Lower lobe of right lung (tissue), 2 donors: ENCODE results near the gene CPT1A. TPM values are rescaled to one million over a fixed set of nuclear protein-coding genes. Genes with fewer than 3 reads are reported as not detected.

Experiments
- ATAC-seq, 2 donors: fragments of 200-7000 bp; cut with Tn5 transposase; one replicate each; pipeline ENCODE4 v1.9.1; 2020 to 2022; ENCODE audit warnings: mild to moderate bottlenecking in 2 of 2, moderate library complexity in 2 of 2
- DNase-seq: peaks from one replicate; pipeline ENCODE4 v3.0.0-alpha.2; 2020
- H3K27ac ChIP-seq: fragments of 200-600 bp; one replicate; pipeline ENCODE4 v1.8.0; 2022
- H3K27me3 ChIP-seq: fragments of 200-600 bp; one replicate; pipeline ENCODE4 v1.8.0; 2022; ENCODE audit warnings: low read depth
- H3K36me3 ChIP-seq: fragments of 200-600 bp; one replicate; pipeline ENCODE4 v1.8.0; 2022; ENCODE audit warnings: mild to moderate bottlenecking
- H3K4me1 ChIP-seq: fragments of 200-600 bp; one replicate; pipeline ENCODE4 v1.8.0; 2022
- H3K4me3 ChIP-seq: fragments of 200-600 bp; one replicate; pipeline ENCODE4 v1.8.0; 2022; ENCODE audit warnings: mild to moderate bottlenecking
- H3K9me3 ChIP-seq: fragments of 200-600 bp; one replicate; pipeline ENCODE4 v1.8.0; 2022
- CTCF ChIP-seq: fragments of 200-600 bp; IDR thresholded peaks from one replicate; pipeline ENCODE4 v1.8.0; 2022; ENCODE audit warnings: antibody characterized with exemption, mild to moderate bottlenecking
- intact Hi-C: fragments of 100-400 bp; cut with DNase I; formaldehyde crosslinking; loops from one replicate; pipeline ENCODE4 v1.11.0; 2022
- total RNA-seq: library from RNA; stranded (reverse); fragmentation: NEBNext Ultra II Directional; extraction: Animal tissue kit (Norgen Biotek cat#: 25700); gene quantifications from one replicate; pipeline ENCODE4 v1.2.1, GENCODE V29; 2021
- donor health status: DM: no; HTN: yes; CAD: no; lungs with severe emphysema.

The CPT1A gene
- total RNA-seq, 1 donor from 2014 or later, result 88.4 TPM

GRCh38 chr11:68828155-68828931 lies 13.4 kb downstream of the CPT1A start:
- ATAC-seq (peak; percentile 63 to 80), DNase-seq (peak; percentile 76)
- Histone ChIP-seq H3K27me3 (no peaks in the 10 kb centered on the region), H3K27ac (peak overlapping the region; percentile 67), H3K4me3 (no peak overlapping the region), H3K4me1 (peaks cover 72% of the 10 kb centered on the region), H3K36me3 (peaks cover 22% of the 10 kb centered on the region), H3K9me3 (no peaks in the 10 kb centered on the region)
- no peak for TF ChIP-seq CTCF
- intact Hi-C loops, result no loop called here

- Histone ChIP-seq H3K36me3 (peaks cover 20% of the 10 kb centered on the region), H3K27me3 (no peaks in the 10 kb centered on the region), H3K4me3 (no peak overlapping the region), H3K27ac (no peak overlapping the region), H3K4me1 (peaks cover 66% of the 10 kb centered on the region), H3K9me3 (no peaks in the 10 kb centered on the region)
- intact Hi-C loops, result no loop called here
- ATAC-seq (peak in 1 of 2 donors; percentile 40), DNase-seq (no peak)
- TF ChIP-seq CTCF, result no peak
Measured at GRCh38 chr11:68827733-68828132, 14.0 kb downstream of the CPT1A start.

- intact Hi-C loops, result no loop called here
- ATAC-seq, result no peak
- H3K27ac ChIP-seq, result no peak overlapping the region
- no peaks in the 10 kb centered on the region for H3K9me3 ChIP-seq
- H3K4me3 ChIP-seq, result no peak overlapping the region
- DNase-seq, result no peak
- TF ChIP-seq CTCF, result no peak
- peaks cover 18% of the 10 kb centered on the region for H3K36me3 ChIP-seq
- H3K27me3 ChIP-seq, result no peaks in the 10 kb centered on the region
- peaks cover 56% of the 10 kb centered on the region for H3K4me1 ChIP-seq
Measured at GRCh38 chr11:68826726-68827125, 15.0 kb downstream of the CPT1A start.

GRCh38 chr11:68825571-68825970 lies 16.1 kb downstream of the CPT1A start:
- TF ChIP-seq CTCF, result peak; percentile 33
- no peaks in the 10 kb centered on the region for H3K9me3 ChIP-seq
- ATAC-seq, result peak; percentile 74 to 82
- H3K36me3 ChIP-seq, result peaks cover 17% of the 10 kb centered on the region
- intact Hi-C loops, result no loop called here
- DNase-seq, result no peak
- H3K4me3 ChIP-seq, result no peak overlapping the region
- no peak overlapping the region for H3K27ac ChIP-seq
- no peaks in the 10 kb centered on the region for H3K27me3 ChIP-seq
- H3K4me1 ChIP-seq, result peaks cover 44% of the 10 kb centered on the region

- no peak for TF ChIP-seq CTCF
- no peaks in the 10 kb centered on the region for H3K9me3 ChIP-seq
- peaks cover 4% of the 10 kb centered on the region for H3K36me3 ChIP-seq
- no peaks in the 10 kb centered on the region for H3K27me3 ChIP-seq
- no peak for DNase-seq
- intact Hi-C loops, result no loop called here
- ATAC-seq, result no peak
- H3K4me3 ChIP-seq, result no peak overlapping the region
- H3K4me1 ChIP-seq, result peaks cover 14% of the 10 kb centered on the region
- no peak overlapping the region for H3K27ac ChIP-seq
Measured at GRCh38 chr11:68822546-68822945, 19.2 kb downstream of the CPT1A start.
